G401.6 (cell line): Measurements from ENCODE around the gene UBE2U.

Experiments used
- FAIRE-seq: peaks from 2 replicates; lab custom pipeline; 2012; peaks lifted over from hg19 to GRCh38; lab: Jason Lieb, UNC

The UBE2U gene

DNA sequence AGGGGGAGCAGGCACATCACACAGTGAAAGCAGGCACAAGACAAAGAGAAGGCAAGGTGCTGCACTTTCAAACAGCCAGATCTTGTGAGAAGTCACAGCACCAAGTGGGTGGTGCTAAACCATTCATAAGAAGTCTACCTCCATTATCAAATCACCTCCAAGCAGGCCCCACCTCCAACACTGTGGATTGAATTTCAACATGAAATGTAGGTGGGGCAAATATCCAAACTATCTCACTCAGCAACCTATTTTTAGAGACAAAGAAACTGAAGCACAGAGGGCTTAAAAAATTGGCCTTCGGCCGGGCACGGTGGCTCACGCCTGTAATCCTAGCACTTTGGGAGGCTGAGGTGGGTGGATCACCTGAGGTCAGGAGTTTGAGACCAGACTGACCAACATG lies 90.4 kb downstream of the UBE2U start:
- FAIRE-seq = no peak

- FAIRE-seq = no peak
These were observed 91.7 kb downstream of the UBE2U start for GRCh38 chr1:64295136-64295535.

DNA sequence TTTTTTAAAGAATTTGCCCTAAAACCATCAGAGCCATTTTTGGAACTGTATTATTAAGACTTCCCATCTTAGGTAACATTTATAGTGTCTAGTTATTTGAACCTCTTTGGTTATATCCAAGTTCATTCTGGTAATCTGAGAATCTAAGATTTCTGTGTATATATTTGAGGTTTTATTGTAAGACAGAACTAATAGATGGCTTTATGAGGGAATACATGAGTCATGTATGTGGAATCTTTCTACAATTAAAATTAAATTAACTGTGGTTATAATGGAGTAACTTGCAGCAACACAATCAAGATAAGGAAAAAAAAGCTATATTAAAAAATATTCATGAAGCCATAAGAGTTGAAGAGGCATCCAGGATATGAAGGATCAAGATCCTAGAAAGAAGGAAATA lies 92.1 kb downstream of the UBE2U start:
- no peak for FAIRE-seq

GRCh38 chr1:64296459-64296858 lies 93.0 kb downstream of the UBE2U start:
- no peak for FAIRE-seq

DNA sequence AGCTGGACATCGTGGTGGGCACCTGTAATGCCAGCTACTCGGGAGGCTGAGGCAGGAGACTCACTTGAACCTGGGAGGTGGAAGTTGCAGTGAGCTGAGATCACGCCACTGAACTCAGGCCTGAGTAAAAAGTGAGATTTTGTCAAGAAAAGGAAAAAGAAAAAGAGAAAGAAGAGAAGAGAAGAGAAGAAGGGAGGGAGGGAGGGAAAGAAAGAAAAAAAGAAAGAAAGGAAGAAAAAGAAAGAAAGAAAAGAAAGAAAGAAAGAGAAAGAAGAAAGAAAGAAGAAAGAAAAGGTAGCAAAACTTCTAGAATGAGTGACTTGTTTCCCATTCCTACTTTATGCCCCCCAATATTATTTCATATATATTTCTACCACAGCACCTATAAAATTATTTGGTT lies 98.8 kb downstream of the UBE2U start:
- no peak for FAIRE-seq

DNA sequence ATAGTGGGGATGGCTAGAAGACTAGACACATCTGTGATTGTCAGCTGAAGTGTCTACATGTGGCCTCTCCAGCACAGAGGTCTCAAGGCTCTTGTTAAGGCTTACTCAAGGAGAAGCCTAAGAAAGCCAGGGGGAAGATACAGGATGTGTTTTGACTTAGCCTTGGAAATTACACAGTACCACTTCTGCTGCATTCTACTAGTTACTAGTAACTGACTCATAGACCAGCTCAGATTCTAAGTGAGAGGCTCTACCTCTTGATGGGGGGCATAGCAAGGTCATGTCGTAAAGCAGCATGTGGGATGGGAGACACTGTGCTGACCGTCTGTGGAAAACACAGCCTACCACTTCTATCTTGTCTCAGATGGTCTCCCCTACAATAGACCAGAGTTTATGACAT lies 99.5 kb downstream of the UBE2U start:
- no peak for FAIRE-seq

DNA sequence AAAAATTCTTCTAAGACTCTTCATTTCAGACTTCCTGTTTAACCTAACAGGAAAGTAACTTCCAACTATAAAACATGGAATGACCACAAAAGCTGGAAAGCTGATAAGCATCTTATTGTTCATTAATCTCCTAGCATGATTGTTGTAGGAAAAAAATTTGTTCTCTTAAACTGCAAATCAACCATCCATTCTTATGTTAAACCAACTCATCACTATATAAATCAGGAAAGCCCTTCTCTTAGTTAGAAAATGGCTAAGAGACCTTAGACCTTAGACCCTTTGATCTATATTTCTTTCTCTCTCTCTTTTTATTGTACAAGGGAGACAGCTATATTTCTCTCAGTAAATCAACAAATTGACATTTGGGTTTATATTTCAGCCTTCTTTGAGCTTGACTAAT lies 101.4 kb downstream of the UBE2U start:
- FAIRE-seq = no peak

GRCh38 chr1:64308866-64309265 lies 105.4 kb downstream of the UBE2U start:
- no peak for FAIRE-seq

DNA sequence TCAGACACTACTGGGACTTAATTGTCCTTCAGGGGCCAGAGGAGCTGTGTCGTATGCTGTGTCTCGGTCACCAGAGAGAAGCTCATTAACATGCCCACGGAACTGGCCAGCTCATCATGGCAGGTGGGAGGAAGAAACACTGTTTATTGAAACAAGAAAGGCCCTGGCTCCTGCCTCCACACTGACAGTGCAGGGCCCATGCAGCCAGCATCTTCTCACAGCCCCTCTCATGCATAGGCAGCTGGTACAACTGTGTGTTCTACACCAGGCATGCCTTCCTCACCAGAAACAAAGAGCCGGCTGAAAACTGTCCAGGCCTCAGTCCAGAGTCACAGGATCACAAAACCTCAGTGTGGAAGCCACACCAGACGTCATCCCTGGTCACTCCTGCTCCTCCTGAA lies 106.0 kb downstream of the UBE2U start:
- FAIRE-seq = no peak

DNA sequence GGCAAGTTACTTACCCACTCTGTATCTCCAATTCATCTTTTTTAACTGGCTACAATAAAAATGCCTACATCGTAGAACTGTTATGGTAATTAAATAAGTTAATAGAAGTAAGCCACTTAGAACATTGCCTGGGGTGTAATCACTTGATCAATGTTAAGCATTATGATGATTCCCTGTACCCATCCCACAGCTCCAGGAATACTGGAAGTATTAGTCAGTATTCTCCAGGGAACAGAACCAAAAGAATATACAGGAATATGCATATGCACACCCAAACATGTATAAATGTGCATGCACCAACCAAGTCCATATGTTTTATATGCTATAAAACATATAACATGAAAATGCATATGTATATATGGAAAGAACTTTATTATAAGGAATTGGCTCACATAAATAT lies 107.3 kb downstream of the UBE2U start:
- no peak for FAIRE-seq

GRCh38 chr1:64312431-64312830 lies 109.0 kb downstream of the UBE2U start:
- no peak for FAIRE-seq

DNA sequence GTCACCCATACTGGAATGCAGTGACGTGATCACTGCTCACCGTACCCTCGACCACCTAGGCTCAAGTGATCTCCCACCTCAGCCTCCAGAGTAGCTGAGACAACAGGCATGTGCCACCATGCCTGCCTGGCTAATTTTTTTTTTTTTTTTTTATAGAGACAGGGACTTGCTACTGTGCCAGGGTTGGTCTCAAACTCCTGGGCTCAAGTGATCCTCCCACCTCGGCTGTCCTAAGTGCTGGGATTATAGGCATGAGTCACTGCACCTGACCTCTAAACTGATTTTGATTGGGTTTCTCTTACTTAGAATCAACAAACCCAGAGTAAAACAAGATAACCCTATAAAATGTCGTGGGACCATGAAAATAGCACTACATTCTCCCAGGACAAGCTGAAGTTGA lies 112.0 kb downstream of the UBE2U start:
- FAIRE-seq = no peak
